HG03025 (cell line): ENCODE measurements around the gene U2SURP.

Experiments
- ATAC-seq: cut with Tn5 transposase; IDR thresholded peaks from one replicate; pipeline ENCODE4 v1.9.1; 2021; ENCODE audit warnings: mild to moderate bottlenecking, moderate library complexity; ENCODE audit not compliant: unreplicated experiment, low FRiP score

The U2SURP gene

GRCh38 chr3:143095813-143096212 is 94.4 kb downstream of the U2SURP start:
- no peak for ATAC-seq

- ATAC-seq: no peak
Measured at GRCh38 chr3:143098032-143098764, 96.8 kb downstream of the U2SURP start.

GRCh38 chr3:143099210-143099609 is 97.8 kb downstream of the U2SURP start:
- ATAC-seq: no peak

GRCh38 chr3:143099690-143100089 is 98.3 kb downstream of the U2SURP start:
- ATAC-seq: no peak

GRCh38 chr3:143100451-143100850 is 99.1 kb downstream of the U2SURP start:
- no peak for ATAC-seq

GRCh38 chr3:143101792-143102381 is 100.5 kb downstream of the U2SURP start:
- ATAC-seq: no peak

GRCh38 chr3:143103652-143104051 is 102.3 kb downstream of the U2SURP start:
- ATAC-seq: no peak

GRCh38 chr3:143105170-143105569 is 103.8 kb downstream of the U2SURP start:
- ATAC-seq: no peak

GRCh38 chr3:143109861-143110260 is 108.5 kb downstream of the U2SURP start:
- no peak for ATAC-seq
